GM18858 (cell line): ENCODE measurements around the gene C3.
"Not testable (repeated sequence)": the region's sequence is repeated elsewhere in the genome, so short reads cannot be mapped to it uniquely, and the experiment has no call there.

ENCODE experiments used
- ATAC-seq: cut with Tn5 transposase; IDR thresholded peaks from one replicate; pipeline ENCODE4 v1.9.1; 2021; ENCODE audit not compliant: unreplicated experiment

The C3 gene

DNA sequence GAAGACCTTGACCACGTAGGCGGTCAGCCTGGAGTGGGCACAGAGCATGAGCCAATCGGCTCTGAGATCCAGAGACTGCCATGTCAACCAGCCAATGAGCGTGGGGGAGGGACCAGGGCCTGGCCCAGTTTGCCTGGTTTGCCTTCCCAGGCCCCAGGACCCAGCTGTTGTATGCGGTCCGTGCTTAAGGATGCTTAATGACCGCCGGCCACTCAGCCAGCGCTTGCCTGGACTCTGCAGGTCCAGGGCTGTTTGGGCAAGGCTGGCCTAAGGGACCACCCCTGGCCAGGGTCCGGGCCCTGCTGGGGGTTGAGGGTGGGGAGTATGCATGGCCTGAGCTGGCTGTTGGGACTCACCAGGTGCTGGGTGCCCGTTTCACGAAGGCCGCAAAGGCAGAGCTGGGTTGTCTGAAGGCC lies 27.4 kb downstream of the C3 start:
- ATAC-seq = no peak

DNA sequence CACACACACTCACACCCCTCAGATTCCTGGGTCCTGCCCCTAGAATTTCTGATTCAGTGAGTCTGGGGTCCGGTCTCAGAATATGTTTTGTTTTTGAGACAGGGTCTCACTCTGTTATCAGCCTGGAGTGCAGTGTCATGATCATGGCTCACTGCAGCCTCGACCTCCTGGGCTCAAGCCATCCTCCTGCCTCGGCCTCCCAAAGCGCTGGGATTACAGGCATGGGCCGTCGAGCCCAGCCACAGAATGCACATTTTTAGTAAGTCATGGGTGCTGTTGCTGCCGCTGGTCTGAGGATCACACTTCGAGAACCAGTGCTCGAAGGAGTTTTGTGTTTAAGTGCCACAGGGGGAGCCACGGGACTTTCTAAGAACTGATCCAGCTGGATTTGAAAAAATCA lies 28.4 kb downstream of the C3 start:
- no peak for ATAC-seq

DNA sequence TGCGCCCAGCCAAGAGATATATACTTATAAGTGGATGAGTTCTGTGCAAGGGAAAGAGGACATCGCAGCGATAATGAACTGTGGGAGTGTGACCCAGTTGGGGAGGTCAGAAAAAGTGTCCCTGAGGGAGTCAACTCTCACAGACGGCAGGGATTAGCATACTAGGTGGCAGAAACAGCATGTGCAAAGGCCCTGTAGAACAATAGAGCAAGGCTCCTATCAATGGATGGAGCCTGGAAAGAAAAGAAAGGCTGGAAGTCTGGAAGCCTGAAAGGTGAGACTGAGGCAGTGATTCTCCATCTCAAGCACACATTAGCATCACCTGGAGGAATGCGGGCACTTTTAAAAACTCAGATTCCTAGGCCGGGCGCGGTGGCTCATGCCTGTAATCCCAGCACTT lies 29.1 kb downstream of the C3 start:
- ATAC-seq = no peak

- no peak for ATAC-seq
Measured at GRCh38 chr19:6690160-6690885, 30.1 kb downstream of the C3 start.

DNA sequence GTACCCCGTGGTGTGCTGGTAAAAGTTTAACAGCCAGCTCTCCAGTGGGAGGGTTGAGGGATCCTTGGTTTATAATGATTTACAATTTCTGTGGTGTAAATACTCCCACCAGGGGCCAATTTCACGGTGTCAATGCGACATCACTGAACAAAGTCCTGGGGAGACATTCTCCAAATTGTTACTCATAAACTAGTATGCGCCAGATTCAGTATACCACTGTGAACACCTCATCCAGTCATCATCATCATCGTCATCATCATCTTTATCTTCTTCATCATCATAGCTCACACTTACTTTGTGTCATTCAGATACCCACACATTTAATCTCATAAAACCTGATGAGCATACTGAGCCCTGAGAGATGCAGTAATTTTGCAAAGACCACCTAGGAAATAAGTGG lies 33.3 kb downstream of the C3 start:
- no peak for ATAC-seq

- no peak for ATAC-seq
Measured at GRCh38 chr19:6686628-6686975, 33.8 kb downstream of the C3 start.

DNA sequence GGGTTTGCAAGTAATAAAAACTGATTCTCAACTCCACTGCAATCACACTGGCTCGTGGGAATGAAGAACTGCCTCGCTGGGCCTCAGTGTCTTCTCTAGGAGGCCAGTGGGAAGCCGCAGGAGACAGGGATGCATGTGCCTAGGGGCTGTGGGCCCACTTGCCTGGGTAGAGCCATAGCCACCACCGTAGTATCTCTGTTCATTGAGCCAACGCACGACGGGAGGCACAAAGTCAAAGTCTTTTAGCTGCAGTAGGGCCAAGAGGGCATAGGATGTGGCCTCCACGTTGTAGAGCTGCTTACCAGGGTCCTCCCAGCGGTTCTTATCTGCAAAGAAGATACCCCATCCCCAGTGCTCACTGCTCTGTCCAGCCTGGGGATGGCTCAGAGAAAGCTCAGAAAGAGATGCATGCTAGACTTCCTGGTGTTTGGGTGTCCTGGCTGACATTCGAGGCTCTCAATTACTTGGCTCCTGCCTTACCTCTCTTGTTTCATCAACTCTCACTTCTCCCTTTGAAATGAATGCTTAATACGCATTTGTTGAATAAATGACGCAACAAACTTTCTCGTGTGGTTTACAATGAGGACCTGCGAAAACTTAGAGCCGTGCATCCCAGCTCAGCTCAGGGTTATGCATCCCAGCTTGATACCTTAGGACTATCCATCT lies 34.4 kb downstream of the C3 start:
- ATAC-seq = no peak

DNA sequence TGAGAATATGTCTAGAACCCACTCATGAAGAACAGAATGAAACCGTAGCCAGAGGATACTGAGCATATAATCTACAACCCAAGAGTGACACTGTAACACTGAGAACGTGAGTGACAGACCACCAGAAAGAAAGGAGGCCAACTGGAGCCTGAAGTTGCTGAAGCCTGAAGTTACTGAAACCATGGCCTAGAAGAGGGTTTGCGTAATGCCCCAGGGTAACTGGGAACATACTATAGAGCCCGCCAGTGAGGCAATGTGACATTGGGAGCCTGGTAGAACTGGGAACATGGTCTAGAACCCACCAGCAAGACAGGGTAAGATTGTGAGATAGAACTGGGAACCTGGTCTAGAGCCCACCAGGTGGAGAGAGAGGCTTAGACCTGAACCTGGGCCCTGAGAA lies 35.0 kb downstream of the C3 start:
- no peak for ATAC-seq

DNA sequence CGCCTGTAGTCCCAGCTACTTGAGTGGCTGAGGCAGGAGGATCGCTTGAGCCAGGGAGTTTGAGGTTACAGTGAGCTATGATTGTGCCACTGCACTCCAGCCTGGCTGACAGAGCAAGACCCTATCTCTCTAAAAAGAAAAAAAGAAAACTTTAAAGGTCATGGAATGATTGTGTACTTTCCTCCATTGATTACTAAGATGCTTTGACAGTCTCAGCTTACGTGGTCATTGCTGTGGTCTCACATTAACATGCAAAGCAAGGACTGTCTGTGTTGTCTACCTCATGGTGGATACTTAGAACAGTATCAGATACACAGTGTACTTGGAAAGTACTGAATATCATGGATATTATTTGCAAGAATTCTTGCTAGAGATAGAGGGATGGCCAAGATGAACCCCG lies 36.5 kb downstream of the C3 start:
- no peak for ATAC-seq

DNA sequence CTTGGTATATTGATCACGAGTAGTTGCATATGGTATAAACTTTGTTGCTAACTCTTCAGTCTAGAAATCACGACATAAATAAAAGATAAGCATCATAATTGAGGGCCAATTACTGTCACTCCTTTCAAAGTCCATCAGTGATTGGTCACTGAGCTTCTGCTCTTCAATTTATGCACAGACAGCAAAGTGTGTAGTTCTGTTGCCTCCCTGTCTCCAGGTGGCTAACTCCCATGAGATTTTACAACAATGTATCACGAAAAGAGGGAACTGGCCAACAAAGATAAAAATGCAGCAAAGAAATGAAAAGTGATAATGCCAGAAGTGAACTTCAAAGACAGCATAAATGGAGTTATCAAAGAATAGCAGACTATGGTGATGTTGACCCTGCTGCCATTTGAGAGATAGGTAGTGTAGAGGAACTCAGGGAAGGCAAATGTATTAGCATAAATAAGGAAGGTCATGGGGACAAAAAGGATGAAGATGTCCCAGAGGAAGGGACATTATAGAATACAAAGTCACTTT lies 37.8 kb downstream of the C3 start:
- no peak for ATAC-seq

- ATAC-seq = no peak
Measured at GRCh38 chr19:6680141-6680540, 40.3 kb downstream of the C3 start.

DNA sequence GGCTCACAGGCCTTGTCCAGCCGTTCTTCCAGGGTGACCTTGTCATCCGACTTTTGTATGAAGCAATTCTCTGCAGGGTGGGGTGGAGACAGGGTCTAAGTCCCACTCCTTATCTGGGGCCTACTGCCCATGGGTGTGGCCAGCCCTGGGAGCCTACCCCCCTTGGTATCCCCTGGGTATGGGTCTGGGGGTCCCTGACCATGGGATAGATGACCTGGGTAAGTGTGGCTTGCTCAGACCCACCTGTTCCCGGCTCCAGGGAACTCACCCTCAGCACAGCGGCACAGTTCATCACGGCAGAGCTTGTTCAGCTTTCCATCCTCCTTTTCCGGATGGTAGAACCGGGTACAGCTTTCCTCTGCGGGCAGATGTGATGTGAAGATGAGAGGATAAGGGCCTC lies 41.3 kb downstream of the C3 start:
- no peak for ATAC-seq

GRCh38 chr19:6678690-6679109 lies 41.8 kb downstream of the C3 start:
- ATAC-seq = no peak

- no peak for ATAC-seq
Measured at GRCh38 chr19:6677883-6678689, 42.4 kb downstream of the C3 start.

- no peak for ATAC-seq
Measured at GRCh38 chr19:6677495-6677882, 43.0 kb downstream of the C3 start.

GRCh38 chr19:6676288-6676687 lies 44.2 kb downstream of the C3 start:
- no peak for ATAC-seq

GRCh38 chr19:6674868-6675305 lies 45.6 kb downstream of the C3 start:
- ATAC-seq = no peak

GRCh38 chr19:6674408-6674807 lies 46.0 kb downstream of the C3 start:
- not testable (repeated sequence) for ATAC-seq

- ATAC-seq = no peak
Measured at GRCh38 chr19:6672693-6673290, 47.7 kb downstream of the C3 start.

GRCh38 chr19:6671960-6672359 lies 48.5 kb downstream of the C3 start:
- no peak for ATAC-seq

- ATAC-seq = no peak
Measured at GRCh38 chr19:6668691-6669090, 51.8 kb downstream of the C3 start.
